H1 (cell line): Measurements from ENCODE around the gene CPNE4. TPM values are rescaled to one million over a fixed set of nuclear protein-coding genes. Genes with fewer than 3 reads are reported as not detected.

Source experiments
- CTCF ChIA-PET: fragments of 300-600 bp; sonication (Branson Sonifier 250); formaldehyde crosslinking; loops from one replicate; lab custom pipeline; 2021; ENCODE audit not compliant: partially characterized antibody; lab: Charles Lee
- POLR2A ChIA-PET: fragments of 300-600 bp; sonication (Branson Sonifier 250); formaldehyde crosslinking; loops from one replicate; lab custom pipeline; 2021; ENCODE audit warnings: inconsistent platforms; ENCODE audit not compliant: partially characterized antibody; lab: Charles Lee
- DNase-seq, 2 experiments: peaks; one replicate each; pipeline versions ENCODE4 v3.0.0 to v3.0.0-alpha.2; 2010 to 2022; ENCODE audit warnings: low spot score in 2 of 2, low read depth in 1 of 2, mixed read lengths in 1 of 2
- FAIRE-seq: peaks from 2 replicates; lab custom pipeline; 2011; peaks lifted over from hg19 to GRCh38; lab: Jason Lieb, UNC
- H2AFZ ChIP-seq: 2 replicates; pipeline ENCODE4 v1.8.1; 2012; ENCODE audit warnings: low read length, inconsistent platforms
- H2AK5ac ChIP-seq: 2 replicates; pipeline ENCODE4 v1.6.1; 2013; ENCODE audit warnings: low read depth, low read length
- H2BK120ac ChIP-seq: replicated peaks from 2 replicates; pipeline ENCODE3; 2013; ENCODE audit warnings: low read depth, low read length, inconsistent platforms
- H2BK12ac ChIP-seq: 2 replicates; pipeline ENCODE4 v1.6.1; 2013; ENCODE audit warnings: low read depth, low read length
- H2BK15ac ChIP-seq: 2 replicates; pipeline ENCODE4 v1.6.1; 2013; ENCODE audit warnings: low read length
- H2BK20ac ChIP-seq: 2 replicates; pipeline ENCODE4 v1.6.1; 2013; ENCODE audit warnings: low read length
- H2BK5ac ChIP-seq: 2 replicates; pipeline ENCODE4 v1.6.1; 2013; ENCODE audit warnings: low read depth, low read length
- H3K14ac ChIP-seq: 2 replicates; pipeline ENCODE4 v1.6.1; 2013; ENCODE audit warnings: inconsistent platforms; ENCODE audit not compliant: insufficient read length
- H3K18ac ChIP-seq: 2 replicates; pipeline ENCODE4 v1.6.1; 2013; ENCODE audit warnings: low read length; ENCODE audit errors: extremely low read depth
- H3K23ac ChIP-seq: 2 replicates; pipeline ENCODE4 v1.6.1; 2013; ENCODE audit warnings: inconsistent platforms; ENCODE audit not compliant: insufficient read length
- H3K23me2 ChIP-seq: 2 replicates; pipeline ENCODE4 v1.6.1; 2013; ENCODE audit warnings: low read depth, low read length
- H3K27ac ChIP-seq: 2 replicates; pipeline ENCODE4 v1.6.1; 2011; ENCODE audit warnings: low read depth, low read length, inconsistent platforms
- H3K27me3 ChIP-seq, 4 experiments: replicated peaks in 1 of 4; 1 replicate in 1 of 4; 2 replicates in 3 of 4; pipeline versions ENCODE4 v1.6.1 to v1.8.1; 2011 to 2013; ENCODE audit warnings: low read length in 3 of 4, mild to moderate bottlenecking in 3 of 4, inconsistent platforms in 2 of 4, mixed read lengths in 2 of 4, moderate library complexity in 1 of 4; ENCODE audit not compliant: control insufficient read depth in 3 of 4, insufficient read depth in 3 of 4; ENCODE audit errors: extremely low read depth in 1 of 4
- H3K36me3 ChIP-seq, 4 experiments: 2 replicates each; pipeline versions ENCODE4 v1.6.1 to v1.8.1; 2011 to 2013; ENCODE audit warnings: mild to moderate bottlenecking in 4 of 4, low read length in 3 of 4, moderate library complexity in 2 of 4, control low read depth in 1 of 4, inconsistent platforms in 1 of 4; ENCODE audit not compliant: insufficient read depth in 4 of 4, control insufficient read depth in 2 of 4
- H3K4ac ChIP-seq: replicated peaks from 2 replicates; pipeline ENCODE3; 2013; ENCODE audit warnings: low read length, low read depth, mixed read lengths, inconsistent platforms; ENCODE audit not compliant: insufficient read length
- H3K4me1 ChIP-seq, 4 experiments: replicated peaks in 1 of 4; 1 replicate in 1 of 4; 2 replicates in 3 of 4; pipeline versions ENCODE4 v1.6.1 to v1.8.1; 2011 to 2013; ENCODE audit warnings: low read length in 3 of 4, inconsistent platforms in 2 of 4, mixed read lengths in 1 of 4; ENCODE audit not compliant: insufficient read depth in 4 of 4, control insufficient read depth in 3 of 4
- H3K4me2 ChIP-seq, 2 experiments: 2 replicates each; pipeline versions ENCODE4 v1.6.1 to v1.8.1; 2011 to 2013; ENCODE audit warnings: low read depth in 2 of 2, low read length in 2 of 2, control low read depth in 1 of 2, inconsistent platforms in 1 of 2, mild to moderate bottlenecking in 1 of 2; ENCODE audit not compliant: insufficient read depth in 1 of 2
- H3K4me3 ChIP-seq, 4 experiments: fragments of 200-600, 300-600 bp in 1 of 4; sonication (generic), shearing (Covaris generic), sonication (Bioruptor Twin) in 1 of 4; 2 replicates each; pipeline versions ENCODE4 v1.5.1 to v1.8.1; 2011 to 2016; ENCODE audit warnings: low read length in 4 of 4, low read depth in 3 of 4, control low read depth in 2 of 4, inconsistent platforms in 2 of 4, mild to moderate bottlenecking in 2 of 4, mixed read lengths in 1 of 4, moderate library complexity in 1 of 4; ENCODE audit not compliant: insufficient read depth in 2 of 4; ENCODE audit errors: extremely low read depth in 1 of 4
- H3K56ac ChIP-seq: replicated peaks from 2 replicates; pipeline ENCODE3; 2013; ENCODE audit warnings: low read depth, mild to moderate bottlenecking, mixed read lengths, low read length, inconsistent platforms; ENCODE audit not compliant: insufficient read length
- H3K79me1 ChIP-seq: 2 replicates; pipeline ENCODE4 v1.6.1; 2013; ENCODE audit warnings: low read depth, low read length, control low read depth
- H3K79me2 ChIP-seq, 2 experiments: 2 replicates each; pipeline versions ENCODE4 v1.6.1 to v1.8.1; 2012 to 2013; ENCODE audit warnings: low read length in 2 of 2, mild to moderate bottlenecking in 2 of 2, inconsistent platforms in 1 of 2; ENCODE audit not compliant: insufficient read depth in 2 of 2, control insufficient read depth in 1 of 2
- H3K9ac ChIP-seq, 4 experiments: replicated peaks in 1 of 4; 1 replicate in 1 of 4; 2 replicates in 3 of 4; pipeline versions ENCODE4 v1.6.1 to v1.8.1; 2011 to 2013; ENCODE audit warnings: low read depth in 3 of 4, low read length in 3 of 4, control low read depth in 2 of 4, mild to moderate bottlenecking in 2 of 4, moderate library complexity in 2 of 4, inconsistent platforms in 1 of 4; ENCODE audit errors: extremely low read depth in 1 of 4
- H3K9me3 ChIP-seq, 2 experiments: 2 replicates each; pipeline versions ENCODE4 v1.6.1 to v1.8.1; 2012 to 2013; ENCODE audit warnings: mild to moderate bottlenecking in 2 of 2, moderate library complexity in 2 of 2, control low read depth in 1 of 2, inconsistent platforms in 1 of 2, low read depth in 1 of 2, low read length in 1 of 2, mixed read lengths in 1 of 2; ENCODE audit not compliant: insufficient read depth in 2 of 2
- H4K20me1 ChIP-seq, 2 experiments: replicated peaks in 1 of 2; 2 replicates each; pipeline versions ENCODE3 to v1.8.1; 2011 to 2013; ENCODE audit warnings: inconsistent platforms in 2 of 2, low read length in 2 of 2, mild to moderate bottlenecking in 1 of 2; ENCODE audit not compliant: insufficient read depth in 2 of 2, control insufficient read depth in 1 of 2
- H4K5ac ChIP-seq: 2 replicates; pipeline ENCODE4 v1.6.1; 2013; ENCODE audit warnings: low read length, low read depth, mixed read lengths, inconsistent platforms; ENCODE audit not compliant: insufficient read length
- H4K8ac ChIP-seq: 2 replicates; pipeline ENCODE4 v1.8.0; 2013; ENCODE audit warnings: mild to moderate bottlenecking, moderate library complexity, low read length, inconsistent platforms; ENCODE audit not compliant: insufficient read depth; ENCODE audit errors: extremely low read depth
- H4K91ac ChIP-seq: replicated peaks from 2 replicates; pipeline ENCODE3; 2013; ENCODE audit warnings: low read length, mixed read lengths, inconsistent platforms; ENCODE audit not compliant: insufficient read length
- ATF3 ChIP-seq: IDR thresholded peaks from 2 replicates; pipeline ENCODE4 v1.6.1; 2011; ENCODE audit warnings: low read depth, mild to moderate bottlenecking, low read length; ENCODE audit not compliant: insufficient read depth
- CBX5 ChIP-seq: fragments of 300-800, 300-1000 bp; sonication (generic); IDR thresholded peaks from 2 replicates; pipeline ENCODE4 v1.7.1; 2016; ENCODE audit warnings: antibody characterized with exemption, low read length, low read depth
- CEBPB ChIP-seq: IDR thresholded peaks from 2 replicates; pipeline ENCODE4 v1.6.1; 2012; ENCODE audit warnings: low read depth, low read length
- EZH2 ChIP-seq: fragments of 200-600 bp; sonication (generic); IDR thresholded peaks from 2 replicates; pipeline ENCODE4 v1.7.1; 2012; ENCODE audit warnings: low read depth, mild to moderate bottlenecking, moderate library complexity, low read length, inconsistent platforms; ENCODE audit not compliant: severe bottlenecking
- RFX5 ChIP-seq: IDR thresholded peaks from 2 replicates; pipeline ENCODE4 v1.6.1; 2011; ENCODE audit warnings: low read depth, low read length, improper control_type of control experiment, borderline replicate concordance
- SAP30 ChIP-seq: fragments of 300-600 bp; sonication (generic); IDR thresholded peaks from 2 replicates; pipeline ENCODE4 v1.7.1; 2012; ENCODE audit warnings: low read length, moderate library complexity, mild to moderate bottlenecking, inconsistent platforms; ENCODE audit not compliant: insufficient read depth, insufficient replicate concordance
- SIN3A ChIP-seq, 2 experiments: IDR thresholded peaks in 1 of 2; conservative IDR thresholded peaks in 1 of 2; 2 replicates each; pipeline ENCODE4 v1.6.1; 2011 to 2012; ENCODE audit warnings: low read length in 2 of 2, improper control_type of control experiment in 1 of 2, low read depth in 1 of 2, mild to moderate bottlenecking in 1 of 2
- TAF7 ChIP-seq: optimal IDR thresholded peaks from 2 replicates; pipeline ENCODE3; 2011; ENCODE audit warnings: low read depth, mild to moderate bottlenecking, inconsistent platforms, low read length, moderate library complexity, borderline replicate concordance
- polyA plus RNA-seq, 7 experiments: library from polyadenylated mRNA; depleted of rRNA in 3 of 7; stranded (reverse) in 5 of 7; unstranded in 2 of 7; fragments of >200 nt in 5 of 7; fragments of 200-250 nt in 2 of 7; gene quantifications; 1 replicate in 5 of 7; 2 replicates in 1 of 7; 4 replicates in 1 of 7; pipeline versions ENCODE4 v1.2.1 to v1.2.3, GENCODE V29; 2011 to 2013; ENCODE audit warnings: missing spikeins in 2 of 7, mixed read lengths in 2 of 7
- total RNA-seq: library from RNA; stranded (reverse); fragmentation: NEBNext Ultra II Directional; extraction: Animal tissue kit (Norgen Biotek cat#: 25700); gene quantifications from 2 replicates; pipeline ENCODE4 v1.2.1, GENCODE V29; 2021

The CPNE4 gene
- total and polyA plus RNA-seq, 2 of the 8 experiments (the other 6 are each of a cell fraction or from before 2014, with no cell fraction given) = 0.82 to 3.8 TPM

- no peak overlapping the region for H2AFZ ChIP-seq
- H3K9ac ChIP-seq = no peak overlapping the region
- no peaks in the 10 kb centered on the region for H3K23me2 ChIP-seq
- H3K23ac ChIP-seq = no peak overlapping the region
- ChIA-PET POLR2A (no interaction called here), CTCF (interaction anchor here (1.0 kb wide), 1 partner anchor 9 kb away, joined by 4 read pairs; no protein-coding TSS in a partner anchor)
- H3K4me2 ChIP-seq = no peak overlapping the region
- no peak overlapping the region for H2BK15ac ChIP-seq
- H2BK120ac ChIP-seq = no peak overlapping the region
- H3K27me3 ChIP-seq = no peaks in the 10 kb centered on the region
- no peaks in the 10 kb centered on the region for H3K79me1 ChIP-seq
- H3K4me1 ChIP-seq = no peaks in the 10 kb centered on the region
- H3K4me3 ChIP-seq = no peak overlapping the region
- no peak overlapping the region for H2BK20ac ChIP-seq
- H4K5ac ChIP-seq = no peak overlapping the region
- H3K4ac ChIP-seq = no peak overlapping the region
- FAIRE-seq = no peak
- no peak overlapping the region for H4K91ac ChIP-seq
- no peak overlapping the region for H3K18ac ChIP-seq
- no peak overlapping the region for H2BK12ac ChIP-seq
- no peaks in the 10 kb centered on the region for H3K9me3 ChIP-seq
- no peaks in the 10 kb centered on the region for H4K20me1 ChIP-seq
- H2BK5ac ChIP-seq = no peak overlapping the region
- H3K36me3 ChIP-seq = no peaks in the 10 kb centered on the region
- no peak overlapping the region for H4K8ac ChIP-seq
- H3K79me2 ChIP-seq = no peaks in the 10 kb centered on the region
- no peak overlapping the region for H2AK5ac ChIP-seq
- no peak overlapping the region for H3K56ac ChIP-seq
- DNase-seq = no peak
- TF ChIP-seq SIN3A (conservative IDR thresholded peaks at IDR 0.05 in 1 of 2, IDR thresholded peaks at IDR 0.05 in 1 of 2; ENCODE audit: low read depth in 1 of 2, low read length in 2 of 2) (no peak), SAP30 (no peak), RFX5 (no peak), EZH2 (no peak), CBX5 (no peak), ATF3 (no peak), TAF7 (no peak), CEBPB (no peak)
- no peak overlapping the region for H3K27ac ChIP-seq
- H3K14ac ChIP-seq = no peak overlapping the region
Measured at GRCh38 chr3:131883086-131883485, 151.7 kb downstream of the CPNE4 start.
